HepG2 (cell line): Measurements from ENCODE around the gene MRFAP1L1. TPM values are rescaled to one million over a fixed set of nuclear protein-coding genes. Genes with fewer than 3 reads are reported as not detected.

ENCODE experiments used
- AGO2 ChIP-seq: fragments of 200-400 bp; formaldehyde crosslinking; optimal IDR thresholded peaks from 2 replicates; pipeline ENCODE3; 2017; ENCODE audit warnings: mild to moderate bottlenecking, low read depth, low read length, moderate library complexity
- HMGXB4 ChIP-seq, 2 experiments: sonication (generic) in 1 of 2; formaldehyde crosslinking in 1 of 2; IDR thresholded peaks; 2 replicates each; pipeline versions ENCODE4 v1.4.0 to v1.6.1; 2018 to 2020; ENCODE audit warnings: missing genetic modification reagents in 2 of 2, borderline replicate concordance in 1 of 2, low read depth in 1 of 2, mild to moderate bottlenecking in 1 of 2, missing biosample characterization in 1 of 2
- JUND ChIP-seq: sonication (generic); formaldehyde crosslinking; IDR thresholded peaks from 2 replicates; pipeline ENCODE4 v1.8.0; 2022; ENCODE audit warnings: mild to moderate bottlenecking, missing genetic modification reagents
- KDM5B ChIP-seq: sonication (generic); formaldehyde crosslinking; IDR thresholded peaks from 2 replicates; pipeline ENCODE4 v1.4.0; 2020; ENCODE audit warnings: missing genetic modification reagents, mild to moderate bottlenecking, borderline replicate concordance
- NRL ChIP-seq: sonication (generic); formaldehyde crosslinking; IDR thresholded peaks from 2 replicates; pipeline ENCODE4 v1.5.0; 2020; ENCODE audit warnings: missing genetic modification reagents, mild to moderate bottlenecking, moderate library complexity, borderline replicate concordance
- SNAI1 ChIP-seq: sonication (generic); formaldehyde crosslinking; IDR thresholded peaks from 2 replicates; pipeline ENCODE4 v1.5.0; 2020; ENCODE audit warnings: mild to moderate bottlenecking, missing genetic modification reagents, borderline replicate concordance
- UBTF ChIP-seq: sonication (generic); formaldehyde crosslinking; IDR thresholded peaks from 2 replicates; pipeline ENCODE4 v1.4.0; 2020; ENCODE audit warnings: mild to moderate bottlenecking, missing genetic modification reagents
- ZBTB43 ChIP-seq: sonication (generic); formaldehyde crosslinking; conservative IDR thresholded peaks from 2 replicates; pipeline ENCODE4 v1.4.0; 2020; ENCODE audit warnings: missing genetic modification reagents
- ZC3H13 ChIP-seq: sonication (generic); formaldehyde crosslinking; IDR thresholded peaks from 2 replicates; pipeline ENCODE4 v1.8.1; 2023; ENCODE audit warnings: mild to moderate bottlenecking, missing genetic modification reagents, moderate library complexity
- ZFP36L2 ChIP-seq: sonication (generic); formaldehyde crosslinking; IDR thresholded peaks from 2 replicates; pipeline ENCODE4 v1.4.0; 2020; ENCODE audit warnings: missing genetic modification reagents
- ZFP91 ChIP-seq: sonication (generic); formaldehyde crosslinking; IDR thresholded peaks from 2 replicates; pipeline ENCODE4 v1.9.0; 2022; ENCODE audit warnings: missing genetic modification reagents, mild to moderate bottlenecking, borderline replicate concordance
- ZNF34 ChIP-seq: sonication (generic); formaldehyde crosslinking; IDR thresholded peaks from 2 replicates; pipeline ENCODE4 v1.4.0; 2020; ENCODE audit warnings: mild to moderate bottlenecking, missing genetic modification reagents, borderline replicate concordance
- ZNF569 ChIP-seq: sonication (generic); formaldehyde crosslinking; IDR thresholded peaks from 2 replicates; pipeline ENCODE4 v1.5.0; 2020; ENCODE audit warnings: mild to moderate bottlenecking, missing genetic modification reagents, moderate library complexity, borderline replicate concordance
- ZNF772 ChIP-seq: sonication (generic); formaldehyde crosslinking; IDR thresholded peaks from 2 replicates; pipeline ENCODE4 v1.5.0; 2020; ENCODE audit warnings: mild to moderate bottlenecking, missing genetic modification reagents
- ZNF792 ChIP-seq: IDR thresholded peaks from 2 replicates; pipeline ENCODE4 v1.6.1; 2016
- ZZZ3 ChIP-seq: sonication (generic); formaldehyde crosslinking; IDR thresholded peaks from 2 replicates; pipeline ENCODE4 v1.4.0; 2020; ENCODE audit warnings: missing genetic modification reagents, mild to moderate bottlenecking, borderline replicate concordance
- polyA plus RNA-seq, 8 experiments: library from polyadenylated mRNA; depleted of rRNA in 3 of 8; stranded (reverse) in 7 of 8; unstranded in 1 of 8; fragments of >200 nt; fragmentation: Illumina TruSeq in 4 of 8; extraction: Trizol in 4 of 8; gene quantifications; 2 replicates each; pipeline versions ENCODE4 v1.2.1 to v1.2.3, GENCODE V29; 2011 to 2016; ENCODE audit warnings: low read depth in 4 of 8, missing spikeins in 1 of 8, mixed read lengths in 1 of 8; ENCODE audit not compliant: insufficient read depth in 1 of 8
- total RNA-seq, 5 experiments: library from RNA; depleted of rRNA; stranded (reverse); fragments of >200 nt; fragmentation: Illumina TruSeq; extraction: Trizol; gene quantifications; 2 replicates each; pipeline ENCODE4 v1.2.3, GENCODE V29; 2016; ENCODE audit warnings: low read depth in 1 of 5

Gene MRFAP1L1
- total and polyA plus RNA-seq, 2 of the 13 experiments (the other 11 are each of a cell fraction or from before 2014, with no cell fraction given): 44.8 to 76.6 TPM

- TF ChIP-seq ZC3H13 (CRISPR knock-in tag) (no peak), SNAI1 (CRISPR knock-in tag) (0 out of 2 replicates have a peak, but pooled peaks have one; percentile 14), UBTF (CRISPR knock-in tag) (peak; percentile 64; the same call in 1 of the 2 replicates), KDM5B (CRISPR knock-in tag) (0 out of 2 replicates have a peak, but pooled peaks have one; percentile 13), NRL (CRISPR knock-in tag) (0 out of 2 replicates have a peak, but pooled peaks have one; percentile 19), HMGXB4 (CRISPR knock-in tag; IDR thresholded peaks at IDR 0.05; ENCODE audit: borderline replicate concordance in 1 of 2, low read depth in 1 of 2) (peak in 1 of 2 experiments; percentile 35; a peak in 1 of 4 replicates), ZNF34 (CRISPR knock-in tag) (0 out of 2 replicates have a peak, but pooled peaks have one; percentile 6), AGO2 (peak; percentile 53), ZFP91 (CRISPR knock-in tag) (peak; percentile 54; the same call in 1 of the 2 replicates), ZNF569 (CRISPR knock-in tag) (peak; percentile 51; the same call in 1 of the 2 replicates), ZNF792 (CRISPR knock-in tag) (no peak), ZBTB43 (no peak), ZFP36L2 (CRISPR knock-in tag) (no peak), JUND (CRISPR knock-in tag) (no peak), ZNF772 (CRISPR knock-in tag) (no peak), ZZZ3 (CRISPR knock-in tag) (0 out of 2 replicates have a peak, but pooled peaks have one; percentile 70)
These were observed 15.3 kb downstream of the MRFAP1L1 start (continued) for GRCh38 chr4:6694177-6694901.
